ENCODE measurements around the gene POLRMT. TPM values are rescaled to one million over a fixed set of nuclear protein-coding genes. Genes with fewer than 3 reads are reported as not detected.

POLRMT gene
- total and polyA plus RNA-seq, 4 donors: 16.1 to 76.7 (median 38.4) TPM

GRCh38 chr19:664913-665443 lies 31.6 kb upstream of the POLRMT start:
- TF ChIP-seq CTCF (IDR thresholded peaks at IDR 0.05; ENCODE audit: control extremely low read depth, extremely low read depth): peak; percentile 94
- ATAC-seq (ENCODE audit: insufficient read depth, low FRiP score) (no peak), DNase-seq (peak; percentile 81 to 89 (median 85))
- 6 to 7% methylated on average over 23 to 24 of the region's 24 CpGs for WGBS, 2 donors
- peak overlapping the region in 1 of 2 donors; percentile 32 for H3K27ac ChIP-seq (ENCODE audit: low read depth in 1 of 2, low read length in 1 of 2)
- H3K9ac ChIP-seq (ENCODE audit: insufficient read depth in 1 of 2, low read length in 2 of 2): no peak overlapping the region
- no peaks in the 10 kb centered on the region for H3K36me3 ChIP-seq (ENCODE audit: control insufficient read depth in 4 of 4, insufficient read depth in 4 of 4, low read length in 4 of 4)
- H3K4me3 ChIP-seq: peak overlapping the region; percentile 15
- H3K9me3 ChIP-seq (ENCODE audit: control insufficient read depth in 4 of 4, insufficient read depth in 3 of 4, low read length in 3 of 4): no peaks in the 10 kb centered on the region
- H3K27me3 ChIP-seq (ENCODE audit: control insufficient read depth in 3 of 3, insufficient read depth in 3 of 3, low read length in 2 of 3): no peaks in the 10 kb centered on the region
- peaks cover 0 to 27% (median 10%) of the 10 kb centered on the region in 5 donors for H3K4me1 ChIP-seq (ENCODE audit: control insufficient read depth in 5 of 5, insufficient read depth in 5 of 5, low read length in 5 of 5)

- no peak overlapping the region for H3K9ac ChIP-seq (ENCODE audit: insufficient read depth in 1 of 2, low read length in 2 of 2)
- H3K9me3 ChIP-seq (ENCODE audit: control insufficient read depth in 4 of 4, insufficient read depth in 3 of 4, low read length in 3 of 4): no peaks in the 10 kb centered on the region
- WGBS, 2 donors: 64 to 67% methylated on average over 17 to 18 of the region's 18 CpGs
- H3K27me3 ChIP-seq (ENCODE audit: control insufficient read depth in 3 of 3, insufficient read depth in 3 of 3, low read length in 2 of 3): no peaks in the 10 kb centered on the region
- no peak for TF ChIP-seq CTCF (IDR thresholded peaks at IDR 0.05; ENCODE audit: control extremely low read depth, extremely low read depth)
- DNase-seq (no peak), ATAC-seq (ENCODE audit: insufficient read depth, low FRiP score) (no peak)
- H3K36me3 ChIP-seq (ENCODE audit: control insufficient read depth in 4 of 4, insufficient read depth in 4 of 4, low read length in 4 of 4): no peaks in the 10 kb centered on the region
- peaks cover 0 to 40% (median 10%) of the 10 kb centered on the region in 5 donors for H3K4me1 ChIP-seq (ENCODE audit: control insufficient read depth in 5 of 5, insufficient read depth in 5 of 5, low read length in 5 of 5)
- peak overlapping the region; percentile 47 for H3K4me3 ChIP-seq
- H3K27ac ChIP-seq (ENCODE audit: low read depth in 1 of 2, low read length in 1 of 2): peak overlapping the region; percentile 89 to 91
These were observed 30.4 kb upstream of the POLRMT start for GRCh38 chr19:663682-664117.

GRCh38 chr19:662962-663681 lies 29.8 kb upstream of the POLRMT start, which contains the start of gene RNF126:
RNF126 (minus strand) TSS chr19:663214; CDS start chr19:663121, 93 bp downstream.
- Histone ChIP-seq H3K4me3 (peak within 1 kb of the TSS; percentile 94), H3K27ac (ENCODE audit: low read depth in 1 of 2, low read length in 1 of 2) (peak within 1 kb of the TSS; percentile 89 to 91), H3K4me1 (ENCODE audit: control insufficient read depth in 5 of 5, insufficient read depth in 5 of 5, low read length in 5 of 5) (peaks cover 0 to 45% (median 10%) of the 10 kb centered on the region in 5 donors), H3K36me3 (ENCODE audit: control insufficient read depth in 4 of 4, insufficient read depth in 4 of 4, low read length in 4 of 4) (peaks cover 0 to 3% (median 0%) of the 10 kb centered on the region in 4 donors), H3K9me3 (ENCODE audit: control insufficient read depth in 4 of 4, insufficient read depth in 3 of 4, low read length in 3 of 4) (no peaks in the 10 kb centered on the region), H3K27me3 (ENCODE audit: control insufficient read depth in 3 of 3, insufficient read depth in 3 of 3, low read length in 2 of 3) (no peaks in the 10 kb centered on the region), H3K9ac (ENCODE audit: insufficient read depth in 1 of 2, low read length in 2 of 2) (peak within 1 kb of the TSS; percentile 56 to 67)
- ATAC-seq (ENCODE audit: insufficient read depth, low FRiP score) (peak; percentile 87), DNase-seq (peak; percentile 89 to 95 (median 94))
- TF ChIP-seq CTCF (IDR thresholded peaks at IDR 0.05; ENCODE audit: control extremely low read depth, extremely low read depth): no peak
- WGBS, 2 donors: 1% methylated on average over 62 to 97 of the region's 97 CpGs
